GM19463 (cell line): ENCODE measurements around the gene ARHGAP30.
A peak's percentile ranks its signal among the peaks of the same experiment; 100 is the strongest.
"Not testable (repeated sequence)": the region's sequence is repeated elsewhere in the genome, so short reads cannot be mapped to it uniquely, and the experiment has no call there.

Source experiments
- ATAC-seq: cut with Tn5 transposase; IDR thresholded peaks from one replicate; pipeline ENCODE4 v1.9.1; 2021; ENCODE audit warnings: mild to moderate bottlenecking, moderate library complexity; ENCODE audit not compliant: unreplicated experiment

Gene ARHGAP30

GRCh38 chr1:161069731-161070270, at the start of gene ARHGAP30:
TSS of gene ARHGAP30 (minus strand) at chr1:161069891. CDS start at chr1:161069624, 267 bp downstream.
- peak; percentile 85 for ATAC-seq

GRCh38 chr1:161117759-161118581, 48.3 kb upstream of the ARHGAP30 start, which contains the start of the genes NIT1 and PFDN2:
TSS of gene NIT1 (plus strand) at chr1:161118105. CDS start at chr1:161118177, 72 bp downstream.
TSS of gene PFDN2 (minus strand) at chr1:161118037. CDS start at chr1:161118026, 11 bp downstream.
- ATAC-seq: peak; percentile 84

- ATAC-seq: not testable (repeated sequence)
Measured at GRCh38 chr1:161115961-161116360, 46.3 kb upstream of the ARHGAP30 start.

- no peak for ATAC-seq
Measured at GRCh38 chr1:161115132-161115711, 45.5 kb upstream of the ARHGAP30 start.

- no peak for ATAC-seq
Measured at GRCh38 chr1:161114556-161114955, 44.9 kb upstream of the ARHGAP30 start.

- no peak for ATAC-seq
Measured at GRCh38 chr1:161113915-161114314, 44.2 kb upstream of the ARHGAP30 start.

- no peak for ATAC-seq
Measured at GRCh38 chr1:161111527-161111926, 41.8 kb upstream of the ARHGAP30 start.

GRCh38 chr1:161111117-161111516, 41.4 kb upstream of the ARHGAP30 start:
- ATAC-seq: no peak

GRCh38 chr1:161106431-161106830, 36.7 kb upstream of the ARHGAP30 start:
- no peak for ATAC-seq

- no peak for ATAC-seq
Measured at GRCh38 chr1:161100556-161100955, 30.9 kb upstream of the ARHGAP30 start.

GRCh38 chr1:161099090-161099802, 29.6 kb upstream of the ARHGAP30 start:
- ATAC-seq: no peak

GRCh38 chr1:161098210-161099068, 28.7 kb upstream of the ARHGAP30 start, which contains the start of gene KLHDC9:
TSS of gene KLHDC9 (plus strand) at chr1:161098361. CDS start at chr1:161098536, 175 bp downstream.
- peak; percentile 68 for ATAC-seq

- no peak for ATAC-seq
Measured at GRCh38 chr1:161096530-161096929, 26.8 kb upstream of the ARHGAP30 start.

- ATAC-seq: peak; percentile 55
Measured at GRCh38 chr1:161096015-161096414, 26.3 kb upstream of the ARHGAP30 start.

GRCh38 chr1:161095230-161095629, 25.5 kb upstream of the ARHGAP30 start:
- ATAC-seq: no peak

GRCh38 chr1:161094481-161094880, 24.8 kb upstream of the ARHGAP30 start:
- no peak for ATAC-seq

GRCh38 chr1:161092621-161093028, 22.9 kb upstream of the ARHGAP30 start:
- ATAC-seq: no peak

- no peak for ATAC-seq
Measured at GRCh38 chr1:161091796-161092507, 22.3 kb upstream of the ARHGAP30 start.

GRCh38 chr1:161091093-161091492, 21.4 kb upstream of the ARHGAP30 start:
- no peak for ATAC-seq
